Trophoblast cell (in vitro differentiated cells and primary cell): ENCODE measurements around the gene ECHDC3.

ENCODE experiments used
- DNase-seq, 2 donors: peaks; one replicate each; pipeline ENCODE4 v3.0.0-alpha.2; 2016
- H2AFZ ChIP-seq: 2 replicates; pipeline ENCODE4 v1.6.1; 2013; ENCODE audit warnings: low read length, moderate library complexity, mild to moderate bottlenecking; ENCODE audit not compliant: insufficient read depth, poor library complexity
- H2AK5ac ChIP-seq: 2 replicates; pipeline ENCODE4 v1.6.1; 2013; ENCODE audit warnings: mild to moderate bottlenecking, low read length
- H2BK120ac ChIP-seq: 2 replicates; pipeline ENCODE4 v1.6.1; 2013; ENCODE audit warnings: low read length, mild to moderate bottlenecking, moderate library complexity; ENCODE audit not compliant: insufficient read depth, poor library complexity
- H2BK12ac ChIP-seq: 2 replicates; pipeline ENCODE4 v1.6.1; 2013; ENCODE audit warnings: mild to moderate bottlenecking, low read length, moderate library complexity
- H2BK5ac ChIP-seq: 2 replicates; pipeline ENCODE4 v1.6.1; 2013; ENCODE audit warnings: low read length, low read depth, moderate library complexity, mild to moderate bottlenecking; ENCODE audit not compliant: poor library complexity
- H3K14ac ChIP-seq: 2 replicates; pipeline ENCODE4 v1.6.1; 2013; ENCODE audit warnings: mild to moderate bottlenecking, low read length
- H3K18ac ChIP-seq: 2 replicates; pipeline ENCODE4 v1.6.1; 2013; ENCODE audit warnings: mild to moderate bottlenecking, low read length
- H3K23ac ChIP-seq: 2 replicates; pipeline ENCODE4 v1.6.1; 2013; ENCODE audit warnings: low read length
- H3K27ac ChIP-seq: 2 replicates; pipeline ENCODE4 v1.5.1; 2013; ENCODE audit warnings: low read depth, mild to moderate bottlenecking, inconsistent platforms, low read length, moderate library complexity
- H3K27me3 ChIP-seq: 2 replicates; pipeline ENCODE4 v1.6.1; 2013; ENCODE audit warnings: inconsistent platforms, mild to moderate bottlenecking, low read length, moderate library complexity; ENCODE audit not compliant: insufficient read depth
- H3K36me3 ChIP-seq, 2 experiments: 1 replicate in 1 of 2; 2 replicates in 1 of 2; pipeline ENCODE4 v1.6.1; 2013; ENCODE audit warnings: low read length in 2 of 2, mild to moderate bottlenecking in 2 of 2, moderate library complexity in 1 of 2; ENCODE audit not compliant: insufficient read depth in 2 of 2, control insufficient read depth in 1 of 2
- H3K4ac ChIP-seq: 2 replicates; pipeline ENCODE4 v1.6.1; 2013; ENCODE audit warnings: low read depth, mild to moderate bottlenecking, low read length, moderate library complexity
- H3K4me1 ChIP-seq, 2 experiments: 1 replicate in 1 of 2; 2 replicates in 1 of 2; pipeline ENCODE4 v1.6.1; 2013; ENCODE audit warnings: low read length in 2 of 2, mild to moderate bottlenecking in 2 of 2, moderate library complexity in 1 of 2; ENCODE audit not compliant: insufficient read depth in 2 of 2, control insufficient read depth in 1 of 2
- H3K4me2 ChIP-seq: 2 replicates; pipeline ENCODE4 v1.6.1; 2013; ENCODE audit warnings: inconsistent platforms, mild to moderate bottlenecking, low read length, moderate library complexity
- H3K4me3 ChIP-seq: 2 replicates; pipeline ENCODE4 v1.5.1; 2013; ENCODE audit warnings: mild to moderate bottlenecking, low read depth, low read length, inconsistent platforms
- H3K79me1 ChIP-seq: one replicate; pipeline ENCODE4 v1.6.1; 2013; ENCODE audit warnings: low read length
- H3K79me2 ChIP-seq: 2 replicates; pipeline ENCODE4 v1.6.1; 2013; ENCODE audit warnings: low read length, mild to moderate bottlenecking; ENCODE audit not compliant: control insufficient read depth, insufficient read depth, poor library complexity
- H3K9ac ChIP-seq: 2 replicates; pipeline ENCODE4 v1.6.1; 2013; ENCODE audit warnings: mild to moderate bottlenecking, low read length
- H3K9me3 ChIP-seq: 2 replicates; pipeline ENCODE4 v1.6.1; 2013; ENCODE audit warnings: low read depth, mild to moderate bottlenecking, control low read depth, inconsistent platforms, low read length; ENCODE audit not compliant: insufficient read depth
- H4K12ac ChIP-seq: 2 replicates; pipeline ENCODE4 v1.6.1; 2013; ENCODE audit warnings: low read depth, mild to moderate bottlenecking, low read length, moderate library complexity
- H4K8ac ChIP-seq: 2 replicates; pipeline ENCODE4 v1.6.1; 2013; ENCODE audit warnings: low read depth, mild to moderate bottlenecking, low read length, moderate library complexity
- H4K91ac ChIP-seq: one replicate; pipeline ENCODE4 v1.6.1; 2013; ENCODE audit warnings: low read depth, mild to moderate bottlenecking, low read length, moderate library complexity
- WGBS: extraction: QIAGEN DNeasy Blood & Tissue Kit; methylation state at CpG from one replicate; pipeline ENCODE4 v1.1.7; 2013; ENCODE audit warnings: missing lambda C conversion rate; ENCODE audit not compliant: insufficient read length, insufficient coverage; ENCODE audit errors: extremely low coverage; 5-methylcytosine and 5-hydroxymethylcytosine counted together

The ECHDC3 gene

DNA sequence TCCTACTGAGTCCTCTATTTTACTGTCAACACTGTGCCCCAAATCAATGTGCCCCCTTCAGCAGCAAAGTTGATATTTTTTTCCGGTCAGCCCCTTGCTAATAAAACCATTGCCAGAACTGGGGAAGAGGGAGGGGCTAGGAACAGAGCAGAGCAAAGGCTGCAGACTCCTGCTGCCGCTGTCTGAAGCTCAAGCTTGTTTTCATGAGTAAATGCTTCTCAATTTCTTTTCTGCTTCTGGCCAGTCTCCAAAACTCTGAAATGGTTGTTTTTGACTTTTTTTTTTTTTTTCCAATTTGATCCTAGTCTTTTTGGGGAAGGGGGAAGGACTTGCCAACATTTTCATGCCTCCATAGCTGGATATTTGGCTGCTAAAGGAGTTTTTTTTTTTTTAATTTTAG is 54.3 kb downstream of the ECHDC3 start:
- Histone ChIP-seq H4K12ac (no peak overlapping the region), H3K18ac (no peak overlapping the region), H3K79me1 (no peaks in the 10 kb centered on the region), H4K91ac (no peak overlapping the region), H3K27me3 (no peaks in the 10 kb centered on the region), H3K4me1 (peaks cover 3 to 6% of the 10 kb centered on the region in 2 experiments), H3K79me2 (no peaks in the 10 kb centered on the region), H3K23ac (no peak overlapping the region), H3K4me2 (no peak overlapping the region), H3K14ac (no peak overlapping the region), H4K8ac (no peak overlapping the region), H3K9me3 (peaks cover 4% of the 10 kb centered on the region), H3K27ac (no peak overlapping the region), H2AK5ac (no peak overlapping the region), H2BK12ac (no peak overlapping the region), H3K4me3 (no peak overlapping the region), H2AFZ (no peak overlapping the region), H2BK120ac (no peak overlapping the region), H3K36me3 (no peaks in the 10 kb centered on the region), H3K4ac (no peak overlapping the region), H2BK5ac (no peak overlapping the region), H3K9ac (no peak overlapping the region)
- no CpG with 5 or more reads among the region's 2 CpGs for WGBS
- no peak for DNase-seq

DNA sequence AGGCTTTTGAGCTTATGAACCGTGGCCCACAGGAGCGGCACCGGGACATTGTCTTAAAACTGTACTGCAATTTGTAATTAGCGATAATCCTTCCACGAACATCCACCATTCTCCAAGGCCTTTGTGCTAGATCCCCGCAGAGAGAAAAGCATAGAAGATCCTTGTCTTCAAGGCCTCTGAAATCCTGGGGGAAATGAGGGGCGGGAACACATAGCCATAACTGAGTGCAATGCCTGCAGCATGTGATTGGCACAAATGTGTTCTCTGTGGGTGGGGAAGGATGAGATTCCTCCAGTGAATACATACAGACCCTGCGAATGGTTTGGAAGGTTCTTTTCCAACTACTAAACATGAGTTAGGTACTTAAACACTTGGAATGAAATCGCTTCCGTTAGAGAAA is 55.1 kb downstream of the ECHDC3 start:
- Histone ChIP-seq H2AFZ (no peak overlapping the region), H3K23ac (no peak overlapping the region), H3K36me3 (no peaks in the 10 kb centered on the region), H3K9ac (no peak overlapping the region), H2BK120ac (no peak overlapping the region), H3K18ac (no peak overlapping the region), H3K4ac (no peak overlapping the region), H3K79me2 (no peaks in the 10 kb centered on the region), H2BK12ac (no peak overlapping the region), H2AK5ac (no peak overlapping the region), H4K91ac (no peak overlapping the region), H3K79me1 (no peaks in the 10 kb centered on the region), H3K14ac (no peak overlapping the region), H4K12ac (no peak overlapping the region), H3K27me3 (no peaks in the 10 kb centered on the region), H3K4me1 (peaks cover 3 to 6% of the 10 kb centered on the region in 2 experiments), H4K8ac (no peak overlapping the region), H3K9me3 (peaks cover 4% of the 10 kb centered on the region), H3K4me2 (no peak overlapping the region), H2BK5ac (no peak overlapping the region), H3K4me3 (no peak overlapping the region), H3K27ac (no peak overlapping the region)
- WGBS, result no CpG with 5 or more reads among the region's 10 CpGs
- no peak for DNase-seq

DNA sequence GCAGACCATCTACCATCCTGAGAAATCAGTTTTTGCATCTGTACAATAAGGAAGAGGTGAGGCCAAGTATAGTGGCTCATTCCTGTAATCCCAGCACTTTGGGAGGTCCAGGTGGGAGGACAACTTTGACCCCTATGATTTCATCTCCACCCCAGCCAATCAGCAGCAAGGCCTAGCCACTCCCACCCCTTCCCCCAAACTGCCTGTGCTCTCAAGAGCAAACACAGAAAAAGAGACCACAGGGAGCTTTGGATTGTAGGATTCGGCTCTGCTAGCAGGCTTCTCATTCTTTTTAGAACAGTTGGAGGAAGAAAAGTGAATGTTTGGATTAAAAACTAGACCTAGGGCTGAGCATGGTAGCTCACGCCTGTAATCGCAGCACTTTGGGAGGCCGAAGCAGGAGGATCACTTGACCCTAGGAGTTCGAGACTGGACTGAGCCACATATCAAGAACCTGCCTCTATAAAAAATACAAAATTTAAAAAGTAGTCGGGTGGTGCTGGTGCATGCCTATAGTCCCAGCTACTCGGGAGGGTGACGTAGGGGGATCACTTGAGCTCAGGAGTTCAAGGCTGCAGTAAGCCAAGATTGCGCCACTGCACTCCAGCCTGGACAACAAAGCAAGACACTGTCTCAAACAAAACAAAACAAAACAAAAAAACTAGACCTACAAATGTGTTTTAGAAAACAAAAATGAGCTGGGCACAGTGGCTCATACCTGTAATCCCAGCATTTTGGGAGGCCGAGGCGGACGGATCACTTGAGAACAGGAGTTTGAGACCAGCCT is 55.9 kb downstream of the ECHDC3 start:
- Histone ChIP-seq H2AFZ (no peak overlapping the region), H3K18ac (no peak overlapping the region), H2AK5ac (no peak overlapping the region), H2BK120ac (no peak overlapping the region), H3K27me3 (no peaks in the 10 kb centered on the region), H3K4ac (no peak overlapping the region), H4K12ac (no peak overlapping the region), H3K79me2 (no peaks in the 10 kb centered on the region), H3K4me2 (no peak overlapping the region), H3K27ac (no peak overlapping the region), H3K9me3 (peaks cover 4% of the 10 kb centered on the region), H3K4me1 (peaks cover 3 to 6% of the 10 kb centered on the region in 2 experiments), H3K79me1 (no peaks in the 10 kb centered on the region), H3K36me3 (no peaks in the 10 kb centered on the region), H2BK5ac (no peak overlapping the region), H4K8ac (no peak overlapping the region), H3K4me3 (no peak overlapping the region), H3K9ac (no peak overlapping the region), H3K14ac (no peak overlapping the region), H2BK12ac (no peak overlapping the region), H4K91ac (no peak overlapping the region), H3K23ac (no peak overlapping the region)
- no CpG with 5 or more reads among the region's 12 CpGs for WGBS
- no peak for DNase-seq

- peaks cover 4% of the 10 kb centered on the region for H3K9me3 ChIP-seq
- no peaks in the 10 kb centered on the region for H3K27me3 ChIP-seq
- H3K4me1 ChIP-seq, result peaks cover 0 to 1% of the 10 kb centered on the region in 2 experiments
- no peaks in the 10 kb centered on the region for H3K79me2 ChIP-seq
- H3K23ac ChIP-seq, result no peak overlapping the region
- no peak overlapping the region for H4K8ac ChIP-seq
- H2BK12ac ChIP-seq, result no peak overlapping the region
- no CpG with 5 or more reads among the region's 18 CpGs for WGBS
- no peak overlapping the region for H3K4ac ChIP-seq
- no peaks in the 10 kb centered on the region for H3K36me3 ChIP-seq
- H3K9ac ChIP-seq, result no peak overlapping the region
- no peak overlapping the region for H2AK5ac ChIP-seq
- H2BK5ac ChIP-seq, result no peak overlapping the region
- H2BK120ac ChIP-seq, result no peak overlapping the region
- H4K91ac ChIP-seq, result no peak overlapping the region
- H2AFZ ChIP-seq, result no peak overlapping the region
- no peak overlapping the region for H3K18ac ChIP-seq
- H3K79me1 ChIP-seq, result no peaks in the 10 kb centered on the region
- no peak overlapping the region for H3K14ac ChIP-seq
- H3K4me2 ChIP-seq, result no peak overlapping the region
- DNase-seq, result no peak
- H3K27ac ChIP-seq, result no peak overlapping the region
- H4K12ac ChIP-seq, result no peak overlapping the region
- no peak overlapping the region for H3K4me3 ChIP-seq
Observed at GRCh38 chr10:11798845-11799735, 56.9 kb downstream of the ECHDC3 start.
